Renal pelvis (tissue), 4 donors: Measurements from ENCODE around the gene CABLES2. TPM values are rescaled to one million over a fixed set of nuclear protein-coding genes. Genes with fewer than 3 reads are reported as not detected.

Experiments
- DNase-seq: peaks from one replicate; pipeline ENCODE4 v3.0.0-alpha.2; 2013
- polyA plus RNA-seq, 3 donors: library from polyadenylated mRNA; unstranded; fragments of 120-200 nt; gene quantifications; one replicate each; pipeline ENCODE4 v1.2.1, GENCODE V29; 2013; ENCODE audit not compliant: insufficient read length in 3 of 3

Gene CABLES2
- polyA plus RNA-seq, 3 donors: 8.6 to 13.8 (median 10.1) TPM

- no peak for DNase-seq
Measured at GRCh38 chr20:62391165-62392076, 15.7 kb downstream of the CABLES2 start.

GRCh38 chr20:62390317-62391164, 16.5 kb downstream of the CABLES2 start:
- no peak for DNase-seq

- no peak for DNase-seq
Measured at GRCh38 chr20:62389601-62390087, 17.4 kb downstream of the CABLES2 start.

- DNase-seq: no peak
Measured at GRCh38 chr20:62388839-62389600, 18.1 kb downstream of the CABLES2 start.

- no peak for DNase-seq
Measured at GRCh38 chr20:62387933-62388635, 19.0 kb downstream of the CABLES2 start.

GRCh38 chr20:62387219-62387913, 19.7 kb downstream of the CABLES2 start:
- DNase-seq: no peak

GRCh38 chr20:62386383-62387218, 20.5 kb downstream of the CABLES2 start, which contains the start of gene RPS21:
TSS of gene RPS21 (plus strand) at chr20:62387103. CDS start at chr20:62387339, 236 bp downstream.
- DNase-seq: peak; percentile 92

GRCh38 chr20:62382306-62383198, 24.5 kb downstream of the CABLES2 start:
- DNase-seq: no peak

GRCh38 chr20:62381842-62382241, 25.2 kb downstream of the CABLES2 start:
- no peak for DNase-seq

- DNase-seq: no peak
Measured at GRCh38 chr20:62381202-62381797, 25.8 kb downstream of the CABLES2 start.

GRCh38 chr20:62378215-62378614, 28.9 kb downstream of the CABLES2 start:
- no peak for DNase-seq

GRCh38 chr20:62377615-62378178, 29.4 kb downstream of the CABLES2 start:
- no peak for DNase-seq

GRCh38 chr20:62377064-62377461, 30.0 kb downstream of the CABLES2 start:
- DNase-seq: no peak

GRCh38 chr20:62376112-62377063, 30.7 kb downstream of the CABLES2 start:
- DNase-seq: no peak

GRCh38 chr20:62374331-62375152, 32.5 kb downstream of the CABLES2 start:
- DNase-seq: no peak
